Ishikawa (cell line): ENCODE results near the gene OSR1.

Experiments used
- RAD21 ChIP-seq: IDR thresholded peaks from 2 replicates; pipeline ENCODE4 v1.6.1; 2012; ENCODE audit warnings: low read depth
- TCF12 ChIP-seq: IDR thresholded peaks from 2 replicates; pipeline ENCODE4 v1.6.1; 2012; ENCODE audit warnings: low read depth

- TF ChIP-seq TCF12 (no peak), RAD21 (no peak)
Measured at GRCh38 chr2:19373352-19373751, 14.9 kb upstream of the OSR1 start.
